Stimulated activated CD4-positive, alpha-beta T cell treated with anti-CD3 and anti-CD28 coated beads, Interleukin-1b, Interleukin-23, amount 100 ng/mL, for 1 hour (primary cell): ENCODE measurements around the gene HLA-DPA1.

Experiments
- DNase-seq, 2 donors: peaks; one replicate each; pipeline ENCODE4 v3.0.0-alpha.2; 2020; ENCODE audit warnings: low read depth in 2 of 2

Gene HLA-DPA1

DNA sequence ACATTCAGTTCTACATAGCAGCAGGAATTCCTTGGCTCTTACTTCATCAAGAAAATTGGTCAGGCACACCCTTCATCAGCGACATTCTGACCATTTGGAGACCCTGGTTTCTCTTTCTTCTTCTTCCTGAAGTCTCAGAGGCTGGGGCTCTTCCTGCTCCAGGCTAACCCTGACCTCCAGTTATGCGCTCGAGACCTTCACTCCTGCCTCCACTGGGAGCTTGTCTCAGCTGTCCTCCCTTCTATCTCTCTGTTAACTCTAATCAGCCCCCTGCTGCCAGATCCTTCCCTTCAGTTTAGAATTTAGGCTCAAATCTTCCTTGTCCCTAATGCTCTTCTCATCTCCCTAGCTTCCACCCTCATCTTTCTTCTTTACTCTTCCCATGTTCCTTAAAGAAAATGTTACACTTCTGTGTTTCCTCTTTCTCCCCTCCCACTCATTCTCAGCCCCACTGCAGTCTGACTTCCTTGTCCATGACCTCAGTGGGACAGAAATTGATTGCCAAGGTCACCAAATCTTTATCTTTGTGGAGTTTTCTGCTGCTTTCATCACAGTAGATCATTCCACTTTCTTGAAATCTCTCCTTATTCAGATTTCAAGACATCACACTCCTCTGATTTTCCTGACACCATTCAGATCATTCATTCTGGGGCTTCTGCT lies 55.6 kb downstream of the HLA-DPA1 start:
- no peak for DNase-seq

DNA sequence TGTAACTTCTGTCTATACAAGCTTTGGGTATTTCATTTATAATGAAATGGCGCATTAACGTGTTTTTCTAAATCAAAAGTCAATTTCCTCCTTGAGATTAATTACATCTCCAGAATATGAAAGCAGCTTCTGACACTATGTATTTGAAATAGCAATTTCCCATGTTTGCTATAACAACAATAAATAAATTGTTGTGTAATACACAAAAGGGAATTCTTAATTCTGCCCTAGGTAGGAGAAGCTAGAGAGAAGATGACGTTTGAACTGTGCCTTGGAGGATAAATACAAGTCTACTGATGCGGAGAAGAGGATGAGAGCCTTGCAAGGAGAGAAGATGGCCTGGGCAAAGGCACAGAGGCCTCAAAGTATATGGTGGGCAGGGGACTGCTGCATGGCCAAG lies 56.4 kb downstream of the HLA-DPA1 start:
- no peak for DNase-seq

DNA sequence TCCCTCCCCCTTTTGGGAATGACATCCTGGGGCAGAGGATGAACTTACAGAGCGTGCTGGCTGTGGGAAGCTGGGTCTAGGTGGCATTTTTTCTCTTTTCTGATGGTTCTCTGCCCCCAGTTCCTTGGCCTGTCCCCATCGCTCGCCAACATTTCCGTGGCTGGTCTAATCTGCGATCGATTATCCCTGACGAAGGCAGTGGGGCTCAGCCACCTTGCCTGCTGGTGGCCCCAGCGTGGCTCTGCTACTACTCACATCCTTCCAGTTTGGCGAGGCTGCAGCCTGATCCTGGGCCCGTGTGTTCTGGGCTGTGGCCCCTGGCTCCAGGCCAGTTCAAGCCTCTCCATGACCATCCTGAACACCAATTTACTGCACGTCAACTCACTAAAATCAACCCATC lies 57.7 kb downstream of the HLA-DPA1 start:
- DNase-seq, result no peak

DNA sequence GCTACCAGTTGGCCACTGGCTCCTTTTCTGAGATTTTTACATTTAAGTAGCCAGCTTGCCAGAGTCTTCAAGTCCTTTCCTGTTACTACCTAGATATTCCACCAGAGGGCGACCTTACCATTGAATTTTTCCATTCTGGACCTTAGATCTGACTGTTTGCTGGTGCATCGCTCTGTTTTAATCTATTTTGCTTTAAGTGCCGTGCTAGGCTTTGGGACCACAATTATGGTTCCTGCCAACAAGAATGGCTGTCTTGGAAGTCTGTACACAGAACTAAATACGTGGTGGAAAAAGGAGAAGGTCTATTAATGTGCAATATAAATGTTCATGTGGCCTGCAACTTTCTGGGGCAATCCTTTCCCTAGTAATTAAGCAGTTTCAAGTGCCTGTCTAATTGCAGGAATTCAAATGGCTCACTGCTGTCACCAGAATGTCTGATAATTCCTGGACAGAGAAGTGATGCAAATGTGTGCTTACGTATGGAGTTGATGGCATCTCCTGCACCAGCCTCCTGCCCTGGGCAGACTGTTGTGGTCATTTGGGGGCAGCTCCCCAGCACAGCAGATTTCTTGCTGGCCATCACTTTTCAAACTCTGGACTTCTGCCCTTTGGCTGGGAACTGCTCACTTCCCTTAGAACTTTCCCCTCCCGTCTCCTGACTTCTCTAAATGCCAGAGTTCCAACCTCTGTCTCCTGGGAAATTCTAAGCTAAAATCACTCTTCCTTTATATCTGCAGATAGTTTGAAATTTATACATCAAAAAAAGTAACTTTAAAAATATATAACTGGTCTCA lies 58.4 kb downstream of the HLA-DPA1 start:
- DNase-seq, result no peak
